NB4 (cell line): ENCODE data around the gene FAM163B.

ENCODE experiments used
- MYC ChIP-seq: IDR thresholded peaks from 2 replicates; pipeline ENCODE4 v1.6.1; 2011; ENCODE audit warnings: low read depth, low read length
- POLR2A ChIP-seq: IDR thresholded peaks from 2 replicates; pipeline ENCODE4 v1.6.1; 2011; ENCODE audit warnings: mild to moderate bottlenecking; ENCODE audit not compliant: insufficient read length; ENCODE audit errors: extremely low read depth
- TF ChIP-seq, protein P1 (sequence below): IDR thresholded peaks from one replicate; pipeline ENCODE4 v1.5.1; 2012; ENCODE audit warnings: low read depth, low read length
- TF ChIP-seq, protein P2 (sequence below): IDR thresholded peaks from 2 replicates; pipeline ENCODE4 v1.6.1; 2011; ENCODE audit warnings: low read depth, low read length

DNA sequence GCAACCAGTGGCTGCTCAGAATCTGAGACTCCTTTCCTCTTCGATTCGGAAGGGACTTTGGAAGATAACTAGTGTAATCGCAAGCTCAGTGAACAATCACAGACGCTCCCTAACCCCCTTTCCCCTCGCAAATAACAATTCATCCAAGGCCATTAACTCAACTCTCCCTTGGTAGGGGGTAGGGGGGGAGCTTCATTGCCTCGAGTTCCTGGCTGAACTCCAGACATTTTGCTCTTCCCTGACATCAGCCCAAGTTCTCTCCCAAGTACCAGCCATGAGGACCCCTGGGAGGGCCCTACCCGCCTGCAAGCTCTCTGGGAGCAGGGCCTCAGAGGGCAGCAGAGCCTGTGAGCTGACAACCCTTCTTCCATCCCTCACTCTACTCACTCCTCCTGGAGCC, 8.4 kb downstream of the FAM163B start:
- TF ChIP-seq, protein P1, sequence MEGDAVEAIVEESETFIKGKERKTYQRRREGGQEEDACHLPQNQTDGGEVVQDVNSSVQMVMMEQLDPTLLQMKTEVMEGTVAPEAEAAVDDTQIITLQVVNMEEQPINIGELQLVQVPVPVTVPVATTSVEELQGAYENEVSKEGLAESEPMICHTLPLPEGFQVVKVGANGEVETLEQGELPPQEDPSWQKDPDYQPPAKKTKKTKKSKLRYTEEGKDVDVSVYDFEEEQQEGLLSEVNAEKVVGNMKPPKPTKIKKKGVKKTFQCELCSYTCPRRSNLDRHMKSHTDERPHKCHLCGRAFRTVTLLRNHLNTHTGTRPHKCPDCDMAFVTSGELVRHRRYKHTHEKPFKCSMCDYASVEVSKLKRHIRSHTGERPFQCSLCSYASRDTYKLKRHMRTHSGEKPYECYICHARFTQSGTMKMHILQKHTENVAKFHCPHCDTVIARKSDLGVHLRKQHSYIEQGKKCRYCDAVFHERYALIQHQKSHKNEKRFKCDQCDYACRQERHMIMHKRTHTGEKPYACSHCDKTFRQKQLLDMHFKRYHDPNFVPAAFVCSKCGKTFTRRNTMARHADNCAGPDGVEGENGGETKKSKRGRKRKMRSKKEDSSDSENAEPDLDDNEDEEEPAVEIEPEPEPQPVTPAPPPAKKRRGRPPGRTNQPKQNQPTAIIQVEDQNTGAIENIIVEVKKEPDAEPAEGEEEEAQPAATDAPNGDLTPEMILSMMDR, result no peak
- TF ChIP-seq, protein P2, sequence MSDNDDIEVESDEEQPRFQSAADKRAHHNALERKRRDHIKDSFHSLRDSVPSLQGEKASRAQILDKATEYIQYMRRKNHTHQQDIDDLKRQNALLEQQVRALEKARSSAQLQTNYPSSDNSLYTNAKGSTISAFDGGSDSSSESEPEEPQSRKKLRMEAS, result no peak
- no peak for TF ChIP-seq POLR2A
- TF ChIP-seq MYC, result no peak
